ENCODE data around the gene CACNA2D1.
"Not testable (repeated sequence)": the region's sequence is repeated elsewhere in the genome, so short reads cannot be mapped to it uniquely, and the experiment has no call there.

Gene CACNA2D1

DNA sequence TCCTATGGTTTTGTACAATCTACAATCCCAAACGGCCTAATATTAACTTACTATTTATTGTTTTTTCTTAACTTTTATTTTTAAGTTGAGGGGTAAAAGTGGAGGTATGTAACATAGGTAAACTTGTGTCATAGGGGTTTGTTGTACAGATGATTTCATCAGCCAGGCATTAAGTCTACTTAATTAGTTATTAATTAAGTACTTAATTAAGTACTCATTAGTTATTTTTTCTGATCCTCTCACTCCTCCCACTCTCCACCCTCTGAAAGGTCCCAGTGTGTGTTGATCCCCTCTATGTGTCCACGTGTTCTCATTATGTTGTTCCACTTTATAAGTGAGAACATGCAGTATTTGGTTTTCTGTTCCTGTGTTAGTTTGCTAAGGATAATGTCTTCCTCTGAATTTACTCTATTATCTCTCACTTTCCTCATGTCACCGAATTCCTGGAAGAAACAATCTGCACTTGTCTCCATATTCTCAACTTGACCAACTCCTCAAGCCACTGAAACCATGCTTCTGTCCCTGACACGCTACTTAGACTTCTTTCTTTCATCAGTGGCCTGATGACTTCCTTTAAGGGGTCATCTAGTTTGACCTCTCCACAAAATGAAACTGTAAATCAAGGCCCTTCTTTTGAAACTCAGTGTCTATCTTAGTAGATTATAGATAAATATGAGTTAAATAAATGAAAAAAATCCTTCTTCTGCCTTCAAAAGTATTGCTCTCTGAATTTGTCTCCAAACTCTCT, 9.1 kb downstream of the CACNA2D1 start:
- DNase-seq (ENCODE audit: low spot score): no peak

DNA sequence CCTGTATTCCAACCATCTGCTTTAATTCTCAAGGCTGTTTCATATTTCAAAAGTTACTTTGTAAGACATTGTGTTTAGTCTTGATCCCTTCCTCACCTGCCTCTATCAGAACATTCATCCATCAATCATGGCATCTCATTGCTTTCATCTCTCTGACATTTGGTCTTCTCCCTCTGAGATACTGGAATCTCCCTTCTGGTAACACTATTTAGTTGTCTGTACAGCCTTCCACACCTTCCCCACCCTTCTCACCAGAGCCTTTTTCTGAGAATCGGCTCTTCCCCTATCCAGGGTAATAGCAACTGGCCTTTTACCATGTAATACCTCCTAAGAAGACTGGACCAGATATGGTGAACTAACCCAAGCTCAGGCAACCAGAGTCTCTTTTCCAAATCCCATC, 10.1 kb downstream of the CACNA2D1 start:
- DNase-seq (ENCODE audit: low spot score): no peak

DNA sequence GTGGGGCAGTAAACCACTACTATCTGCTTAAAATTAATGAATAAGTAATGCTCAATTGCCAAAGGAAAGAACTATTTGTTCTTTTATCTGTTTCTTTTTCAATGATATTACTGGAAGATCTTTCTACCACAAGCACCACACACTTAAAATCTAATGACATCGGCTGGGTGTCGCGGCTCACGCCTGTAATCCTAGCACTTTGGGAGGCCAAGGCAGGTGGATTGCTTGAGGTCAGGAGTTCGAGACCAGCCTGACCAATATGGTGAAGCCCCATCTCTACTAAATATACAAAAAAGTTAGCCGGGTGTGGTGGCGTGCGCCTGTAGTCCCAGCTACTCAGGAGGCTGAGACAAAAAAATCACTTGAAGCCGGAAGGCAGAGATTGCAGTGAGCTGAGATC, 10.8 kb downstream of the CACNA2D1 start:
- not testable (repeated sequence) for DNase-seq (ENCODE audit: low spot score)

DNA sequence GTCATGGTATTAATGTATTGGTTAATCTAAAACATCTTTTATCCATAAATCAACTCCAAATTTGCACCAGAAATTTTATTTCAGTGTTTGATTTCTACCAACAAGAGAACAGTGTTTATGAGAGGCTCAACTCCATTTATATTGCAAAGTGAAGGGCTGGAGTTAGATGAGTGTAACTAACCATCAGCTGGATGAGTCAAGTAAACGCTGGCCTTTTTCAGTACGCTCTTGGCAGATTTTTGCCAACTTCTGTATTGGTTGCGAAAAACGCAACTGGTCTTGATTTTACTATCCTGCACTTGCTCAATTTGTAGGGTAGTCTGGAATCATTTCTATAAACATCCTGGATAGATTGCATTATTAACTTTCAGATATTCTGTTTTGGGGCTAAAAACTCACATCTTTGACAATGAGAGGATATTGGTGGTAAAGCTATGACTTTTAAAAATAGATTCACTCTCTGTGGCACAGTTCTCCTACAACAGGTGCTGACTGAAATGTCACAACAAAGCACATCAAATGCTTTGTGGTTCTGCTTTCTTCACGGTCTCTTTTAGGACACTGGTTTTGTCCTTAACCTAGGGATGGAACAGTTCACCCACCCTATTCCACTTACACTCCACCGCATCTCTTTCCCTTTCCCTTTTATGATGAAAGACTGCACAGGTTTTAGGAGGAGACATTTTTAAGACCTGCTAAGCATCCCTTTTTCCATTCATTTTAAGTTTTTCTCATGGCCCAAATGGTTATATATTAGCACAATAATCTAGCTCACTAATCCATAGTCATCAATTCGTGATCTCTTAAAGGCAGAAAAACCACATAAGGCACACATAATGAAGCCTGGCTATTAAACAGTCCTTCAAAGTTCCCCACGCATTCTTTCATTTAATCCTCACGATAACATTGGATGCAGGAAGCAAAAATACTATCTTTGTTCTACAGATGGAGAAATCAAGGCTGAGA, 12.8 kb downstream of the CACNA2D1 start:
- DNase-seq (ENCODE audit: low spot score): no peak

DNA sequence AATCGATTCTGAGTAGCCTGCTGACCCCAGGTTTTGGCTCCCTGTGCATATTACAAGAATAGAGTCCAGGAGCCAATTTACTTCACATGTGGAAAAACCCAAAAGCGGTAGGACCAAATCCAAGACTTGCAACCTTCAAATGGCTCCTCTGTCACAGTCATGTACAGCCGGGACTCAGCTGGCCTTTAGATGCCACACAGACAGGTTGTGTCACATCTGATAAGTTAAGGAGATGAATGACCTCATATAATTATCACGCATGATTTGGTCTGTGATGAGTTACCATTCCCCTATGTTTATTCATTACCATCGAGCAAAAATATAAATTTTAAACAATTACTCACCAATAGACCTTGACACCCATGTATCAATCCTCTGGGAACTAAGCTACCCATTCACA, 14.2 kb downstream of the CACNA2D1 start:
- no peak for DNase-seq (ENCODE audit: low spot score)

DNA sequence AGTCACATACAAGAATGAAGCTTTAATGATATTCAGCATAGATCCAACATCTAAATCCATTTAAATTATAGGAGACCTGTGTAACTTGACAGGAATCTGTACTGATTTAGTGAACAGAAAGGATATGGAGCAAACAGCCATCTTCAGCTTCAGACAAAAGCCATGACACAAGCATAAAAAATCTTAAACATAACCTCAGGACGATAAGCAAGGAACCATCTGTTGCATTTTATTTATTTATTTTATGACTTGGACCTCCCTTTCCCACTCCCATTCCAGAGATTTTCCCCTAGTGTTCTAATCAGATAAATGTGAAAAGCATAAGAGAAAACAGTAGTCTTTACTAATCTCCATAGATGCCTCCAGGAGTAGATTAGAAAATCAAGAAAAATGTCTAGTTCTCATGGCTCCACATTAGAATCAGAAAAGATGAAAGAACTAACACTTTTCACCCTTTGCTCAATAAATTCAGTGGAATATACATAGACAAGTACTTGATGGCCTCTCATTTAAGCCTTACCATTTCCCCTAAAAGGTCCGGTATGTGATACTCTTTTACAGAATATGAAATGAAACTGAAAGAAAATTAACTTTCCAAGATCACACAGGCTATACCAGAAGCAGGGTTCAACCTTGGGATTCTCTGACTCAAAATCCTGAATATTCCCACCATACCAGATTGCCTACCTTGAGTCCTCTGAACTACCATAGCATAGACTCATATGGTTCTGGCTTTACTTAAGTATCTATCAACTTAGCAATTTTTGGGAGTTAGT, 15.2 kb downstream of the CACNA2D1 start:
- DNase-seq (ENCODE audit: low spot score): no peak

- no peak for DNase-seq (ENCODE audit: low spot score)
Measured at GRCh38 chr7:82423446-82423845, 20.1 kb downstream of the CACNA2D1 start.

DNA sequence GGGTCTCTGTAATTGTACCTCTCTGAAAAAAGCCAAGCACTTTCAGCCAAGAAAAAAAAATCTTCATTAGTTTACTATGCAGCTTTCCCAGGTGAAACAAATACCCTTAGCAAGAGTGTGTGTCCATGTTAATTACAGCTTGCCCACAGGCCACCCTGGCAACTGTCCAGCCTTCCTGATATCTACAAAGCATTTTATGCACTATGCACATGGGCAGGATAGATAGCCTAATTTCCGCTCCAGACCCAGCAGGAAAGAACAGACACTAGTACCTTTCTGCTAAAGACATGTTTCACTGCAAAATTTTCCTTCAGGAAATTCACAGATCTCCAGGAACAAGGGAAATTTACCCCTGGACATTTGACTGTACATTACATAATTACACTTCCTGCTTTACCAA, 24.4 kb downstream of the CACNA2D1 start:
- no peak for DNase-seq (ENCODE audit: low spot score)

DNA sequence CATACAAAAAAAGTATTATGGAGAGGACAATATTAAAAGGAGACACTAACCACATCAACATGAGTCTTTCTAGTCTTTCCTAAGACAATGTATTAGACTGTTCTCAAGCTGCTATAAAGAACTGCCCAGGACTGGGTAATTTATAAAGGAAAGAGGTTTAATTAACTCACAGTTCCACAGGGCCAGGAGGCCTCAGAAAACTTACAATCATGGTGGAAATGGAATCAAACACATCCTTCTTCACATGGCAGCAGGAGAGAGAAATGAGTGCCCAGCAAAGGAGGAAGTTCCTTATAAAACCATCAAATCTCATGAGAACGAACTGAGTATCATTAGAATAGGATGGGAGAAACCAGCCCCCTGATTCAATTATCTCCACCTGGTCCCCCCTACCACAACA, 25.7 kb downstream of the CACNA2D1 start:
- no peak for DNase-seq (ENCODE audit: low spot score)

DNA sequence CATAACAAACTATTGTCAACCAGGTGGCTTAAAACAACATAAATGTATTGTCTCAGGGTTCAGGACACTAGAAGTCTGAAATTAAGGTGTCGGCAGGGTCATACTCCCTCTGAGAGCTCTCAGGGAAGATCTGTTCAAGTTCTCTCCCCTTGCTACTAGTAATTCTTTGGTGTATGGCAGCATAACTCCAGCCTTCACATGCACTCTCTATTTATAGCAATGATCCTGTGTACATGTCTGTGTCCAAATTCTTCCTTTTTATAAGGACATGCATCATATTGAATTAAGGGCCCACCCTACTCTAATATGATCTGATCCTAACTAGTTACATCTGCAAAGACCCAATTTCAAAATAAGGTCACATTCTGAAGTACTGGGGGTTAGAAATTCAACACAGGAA, 27.2 kb downstream of the CACNA2D1 start:
- no peak for DNase-seq (ENCODE audit: low spot score)

DNA sequence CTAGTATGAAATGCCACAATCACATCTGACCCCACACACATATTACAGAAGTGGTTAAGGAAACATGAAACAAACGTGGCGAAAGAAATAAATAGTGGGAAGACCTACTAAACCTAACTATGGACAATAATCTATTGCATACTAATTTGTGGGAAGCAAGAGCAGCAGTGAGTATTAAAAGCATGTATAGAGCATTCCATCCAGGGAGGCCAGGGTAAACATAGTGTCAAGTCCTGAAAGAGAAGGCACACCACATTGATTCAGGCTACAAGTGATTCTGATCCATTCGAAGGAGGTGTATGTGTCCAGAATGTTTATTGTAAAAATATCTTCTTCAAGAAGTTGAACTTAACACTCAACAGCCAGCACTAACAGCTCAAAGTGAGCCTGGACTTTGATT, 29.2 kb downstream of the CACNA2D1 start:
- no peak for DNase-seq (ENCODE audit: low spot score)

DNA sequence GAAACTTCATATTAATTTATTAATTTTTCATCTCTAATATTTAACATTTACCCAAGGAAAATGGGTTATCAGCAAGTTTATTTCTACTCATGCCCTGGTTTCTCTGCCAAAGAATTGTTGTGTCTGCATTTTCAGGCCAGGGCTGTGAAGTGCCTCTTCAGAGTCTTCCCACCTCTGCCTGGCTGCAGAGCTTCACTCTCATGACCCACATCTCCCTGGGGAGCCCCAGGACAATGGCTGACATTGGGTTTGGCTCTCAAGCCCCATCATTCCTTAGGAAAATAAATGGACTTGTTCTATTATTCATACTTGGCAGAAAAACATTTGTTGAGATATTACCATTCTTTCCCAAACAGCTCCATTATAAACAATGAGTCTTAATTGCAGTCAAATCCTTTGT, 30.3 kb downstream of the CACNA2D1 start:
- peak; percentile 32 for DNase-seq (ENCODE audit: low spot score)

- DNase-seq (ENCODE audit: low spot score): no peak
Measured at GRCh38 chr7:82411732-82412131, 31.8 kb downstream of the CACNA2D1 start.

DNA sequence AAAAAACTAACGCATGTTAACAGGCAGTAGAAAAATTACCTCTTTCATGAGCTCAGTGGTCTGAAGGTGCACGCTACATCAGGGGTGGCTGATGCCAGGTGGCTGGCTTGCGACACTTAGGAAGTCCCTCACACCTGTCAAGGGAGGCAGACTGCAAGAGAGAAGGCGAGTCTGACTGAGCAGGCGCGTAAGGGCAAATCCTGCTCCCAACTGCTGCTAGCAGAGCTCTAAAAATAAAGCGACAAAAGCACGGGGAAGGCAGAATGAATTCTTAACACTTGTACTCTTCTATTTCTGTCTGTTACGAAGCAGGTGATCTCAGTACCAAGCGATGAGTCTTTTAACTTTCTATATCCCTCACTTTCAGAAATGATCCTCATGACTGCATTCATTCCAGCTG, 33.1 kb downstream of the CACNA2D1 start:
- peak; percentile 53 for DNase-seq (ENCODE audit: low spot score)

GRCh38 chr7:82406937-82407336, 36.6 kb downstream of the CACNA2D1 start:
- DNase-seq (ENCODE audit: low spot score): no peak

GRCh38 chr7:82405301-82405700, 38.3 kb downstream of the CACNA2D1 start:
- no peak for DNase-seq (ENCODE audit: low spot score)

- DNase-seq (ENCODE audit: low spot score): no peak
Measured at GRCh38 chr7:82404652-82405051, 38.9 kb downstream of the CACNA2D1 start.

DNA sequence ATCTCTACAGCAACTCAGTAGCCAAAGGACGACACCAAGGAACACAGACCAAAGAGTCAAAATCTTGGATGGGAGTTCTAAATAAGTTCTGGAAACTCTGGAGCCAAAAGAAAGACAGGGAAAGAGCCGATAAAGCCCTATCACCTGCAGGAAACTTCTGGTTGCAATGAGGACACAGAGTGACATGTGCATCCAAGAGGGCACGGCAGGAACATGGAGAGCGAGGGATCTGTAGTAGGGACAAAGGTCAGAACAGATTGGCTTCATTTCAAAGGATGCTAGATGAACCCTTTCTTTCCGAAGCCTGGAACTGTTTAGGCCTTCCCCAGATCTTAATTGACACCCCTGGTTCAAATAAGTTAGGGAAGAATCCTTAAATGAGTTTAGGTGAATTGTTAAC, 39.5 kb downstream of the CACNA2D1 start:
- no peak for DNase-seq (ENCODE audit: low spot score)

DNA sequence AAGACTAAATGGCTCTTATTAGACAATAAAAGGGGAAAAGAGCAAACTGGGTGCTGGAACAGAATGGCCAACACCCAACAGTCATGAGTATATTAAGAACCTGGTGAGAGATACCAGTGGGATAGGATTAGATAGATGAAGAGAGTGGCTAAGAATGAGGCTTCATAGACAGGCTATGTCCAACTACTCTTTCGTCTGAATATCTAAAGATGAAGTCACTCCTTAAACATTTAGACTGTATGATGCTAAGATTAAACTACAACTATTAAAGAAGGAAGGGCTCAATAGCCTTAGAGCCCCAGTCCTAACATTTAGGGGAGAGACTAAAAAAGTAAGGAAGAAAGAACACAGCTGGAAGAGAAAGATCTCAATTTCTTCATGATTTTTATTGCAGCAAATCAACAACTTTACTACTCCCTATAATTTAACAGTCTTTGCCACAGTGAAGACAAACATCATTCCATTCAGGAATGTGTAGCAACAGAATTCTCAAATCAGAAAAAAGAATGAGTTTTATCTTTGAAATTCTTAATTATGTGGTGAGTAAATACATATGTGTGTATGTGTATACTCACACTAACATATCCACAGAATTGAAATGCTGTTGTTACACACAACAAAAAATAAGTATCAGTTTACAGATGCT, 45.6 kb downstream of the CACNA2D1 start:
- DNase-seq (ENCODE audit: low spot score): no peak

- no peak for DNase-seq (ENCODE audit: low spot score)
Measured at GRCh38 chr7:82396343-82396742, 47.2 kb downstream of the CACNA2D1 start.

DNA sequence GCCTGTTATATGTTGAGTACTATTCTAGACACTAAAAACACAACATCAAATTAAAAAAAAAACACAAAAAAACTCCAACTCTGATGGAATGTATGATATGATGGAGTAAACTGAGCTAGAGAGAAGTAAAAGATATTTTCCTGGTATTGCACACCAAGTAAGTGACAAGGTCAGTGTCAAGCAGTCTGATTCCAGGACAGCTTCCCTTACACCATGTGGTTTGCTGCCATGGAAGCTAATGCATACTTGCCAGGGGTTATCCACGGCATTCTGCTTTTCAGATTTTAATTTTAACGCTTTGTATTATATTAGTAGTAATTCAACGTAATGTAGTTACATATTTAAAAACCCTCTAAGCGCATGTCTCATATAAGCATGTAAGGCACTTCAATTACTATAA, 48.4 kb downstream of the CACNA2D1 start:
- no peak for DNase-seq (ENCODE audit: low spot score)

GRCh38 chr7:82393840-82394220, 49.7 kb downstream of the CACNA2D1 start:
- DNase-seq (ENCODE audit: low spot score): no peak
